Lower leg skin (tissue), 4 donors: ENCODE measurements around the gene XRCC4. TPM values are rescaled to one million over a fixed set of nuclear protein-coding genes. Genes with fewer than 3 reads are reported as not detected.

Experiments
- DNase-seq, 2 donors: peaks; one replicate each; pipeline ENCODE4 v3.0.0-alpha.2; 2019; ENCODE audit warnings: low spot score in 2 of 2
- H3K4me3 ChIP-seq: fragments of 200-600 bp; sonication (generic); 2 replicates; pipeline ENCODE4 v1.5.1; 2017; ENCODE audit warnings: mild to moderate bottlenecking, low read depth; ENCODE audit not compliant: poor library complexity, severe bottlenecking
- CTCF ChIP-seq, 3 donors: fragments of 450-650 bp; IDR thresholded peaks; one replicate each; pipeline ENCODE4 v1.5.1; 2016; ENCODE audit warnings: antibody characterized with exemption in 3 of 3, mild to moderate bottlenecking in 3 of 3, moderate library complexity in 2 of 3
- POLR2A ChIP-seq, 2 donors: fragments of 450-650 bp; IDR thresholded peaks; one replicate each; pipeline ENCODE4 v1.6.1; 2016 to 2017; ENCODE audit warnings: antibody characterized with exemption in 2 of 2, mild to moderate bottlenecking in 1 of 2, moderate library complexity in 1 of 2
- WGBS, 2 donors: methylation state at CpG; one replicate each; pipeline ENCODE4 v1.1.5; 2018; 5-methylcytosine and 5-hydroxymethylcytosine counted together
- intact Hi-C: fragments of 100-400 bp; cut with DNase I; formaldehyde crosslinking; loops from one replicate; pipeline ENCODE4 v1.15.0; 2023; ENCODE audit warnings: low total_unique reads
- total RNA-seq, 4 donors: library from RNA; depleted of rRNA; stranded (reverse); fragments of >200 nt; gene quantifications; one replicate each; pipeline ENCODE4 v1.1.0, GENCODE V29; 2016

XRCC4 gene
- total RNA-seq, 4 donors from 2014 or later: 2.0 to 7.0 (median 4.2) TPM

- 72 to 92% methylated on average over 1 of the region's 1 CpG for WGBS, 2 donors
- TF ChIP-seq POLR2A (IDR thresholded peaks at IDR 0.05): no peak
- no peak for TF ChIP-seq CTCF (IDR thresholded peaks at IDR 0.05)
- intact Hi-C loops: no loop called here
- no peak overlapping the region for H3K4me3 ChIP-seq
- DNase-seq: no peak
Measured at GRCh38 chr5:83109380-83109779, 32.0 kb downstream of the XRCC4 start.

DNA sequence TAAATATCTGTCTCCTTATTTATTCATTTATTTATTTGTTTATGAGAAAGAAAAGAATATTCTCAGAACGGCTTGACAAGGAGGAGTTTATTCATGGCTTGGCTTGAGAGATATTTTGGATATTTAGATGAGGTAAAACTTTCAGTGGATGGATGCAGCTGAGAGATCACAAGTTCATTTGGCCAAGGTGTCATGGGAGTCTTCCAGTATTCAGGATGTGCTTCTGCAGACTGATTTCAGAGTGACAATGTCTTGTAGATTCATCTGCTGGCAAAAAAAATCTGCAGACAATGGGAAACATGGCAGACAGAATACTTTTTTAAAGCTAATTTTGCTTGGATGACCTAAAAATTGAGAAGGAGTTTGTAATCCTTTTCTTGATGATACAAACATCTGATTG is 38.5 kb downstream of the XRCC4 start:
- intact Hi-C loops: no loop called here
- WGBS, 2 donors: 78 to 82% methylated on average over 1 of the region's 1 CpG
- TF ChIP-seq POLR2A (IDR thresholded peaks at IDR 0.05) (no peak), CTCF (IDR thresholded peaks at IDR 0.05) (no peak)
- H3K4me3 ChIP-seq: no peak overlapping the region
- no peak for DNase-seq

GRCh38 chr5:83118471-83118870 is 41.1 kb downstream of the XRCC4 start:
- no peak for DNase-seq
- WGBS, 2 donors: 92 to 94% methylated on average over 1 of the region's 1 CpG
- TF ChIP-seq CTCF (IDR thresholded peaks at IDR 0.05) (no peak), POLR2A (IDR thresholded peaks at IDR 0.05) (no peak)
- intact Hi-C loops: no loop called here
- no peak overlapping the region for H3K4me3 ChIP-seq

GRCh38 chr5:83118976-83119375 is 41.6 kb downstream of the XRCC4 start:
- no peak overlapping the region for H3K4me3 ChIP-seq
- TF ChIP-seq POLR2A (IDR thresholded peaks at IDR 0.05) (no peak), CTCF (IDR thresholded peaks at IDR 0.05) (no peak)
- no peak for DNase-seq
- 60 to 61% methylated on average over 1 of the region's 1 CpG for WGBS, 2 donors
- intact Hi-C loops: no loop called here

DNA sequence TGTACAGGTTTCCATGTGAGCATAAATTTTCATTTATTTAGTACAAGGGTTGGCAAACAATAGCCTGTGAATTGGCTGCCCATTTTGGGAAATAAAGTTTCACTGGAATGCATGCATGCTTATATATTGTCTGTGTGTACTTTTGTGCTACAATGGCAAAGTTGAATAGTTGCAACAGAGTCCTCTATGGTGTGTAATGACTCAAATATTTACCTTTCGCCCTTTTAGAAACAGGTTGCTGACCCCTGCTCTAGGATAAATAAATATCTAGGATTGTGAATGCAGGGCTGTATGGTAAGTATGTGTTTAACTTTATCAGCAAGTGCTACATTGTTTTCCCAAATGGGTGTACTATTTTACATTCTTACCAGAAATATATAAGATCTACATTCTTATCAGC is 47.2 kb downstream of the XRCC4 start:
- WGBS, 2 donors: 91 to 97% methylated on average over 1 of the region's 1 CpG
- H3K4me3 ChIP-seq: no peak overlapping the region
- intact Hi-C loops: no loop called here
- no peak for DNase-seq
- TF ChIP-seq CTCF (IDR thresholded peaks at IDR 0.05): no peak
- no peak for TF ChIP-seq POLR2A (IDR thresholded peaks at IDR 0.05)

- TF ChIP-seq POLR2A (IDR thresholded peaks at IDR 0.05) (no peak), CTCF (IDR thresholded peaks at IDR 0.05) (no peak)
- DNase-seq: no peak
- 83 to 92% methylated on average over 7 of the region's 7 CpGs for WGBS, 2 donors
- intact Hi-C loops: no loop called here
- no peak overlapping the region for H3K4me3 ChIP-seq
Measured at GRCh38 chr5:83125560-83125959, 48.2 kb downstream of the XRCC4 start.
